ENCODE measurements around the gene TEAD3.

- TF ChIP-seq CTCF (IDR thresholded peaks at IDR 0.05) (no peak), POLR2A (IDR thresholded peaks at IDR 0.05) (no peak)
Observed at GRCh38 chr6:35499372-35499771, 2.5 kb upstream of the TEAD3 start.

Measured in esophagus squamous epithelium (tissue), 4 donors.